RWPE1 (cell line): ENCODE data around the gene DNAJC12.

ENCODE experiments used
- CTCF ChIA-PET: fragments of 350-600 bp; sonication (Branson Sonifier 250); formaldehyde crosslinking; extraction: SDS; loops from one replicate; lab custom pipeline; 2021; lab: Yijun Ruan, JAX
- POLR2A ChIA-PET: fragments of 400-600 bp; formaldehyde crosslinking; extraction: SDS; loops from one replicate; lab custom pipeline; 2020; ENCODE audit warnings: antibody characterized with exemption; ENCODE audit not compliant: low non-redundant PET; lab: Yijun Ruan, JAX
- DNase-seq: peaks from one replicate; pipeline ENCODE4 v3.0.0; 2012; ENCODE audit warnings: low spot score
- H3K27ac ChIP-seq: fragments of 450-650 bp; 2 replicates; pipeline ENCODE4 v1.5.1; 2017
- TF ChIP-seq, protein P1 (sequence below): fragments of 450-650 bp; conservative IDR thresholded peaks from 2 replicates; pipeline ENCODE4 v1.5.1; 2017; ENCODE audit warnings: low read depth, mild to moderate bottlenecking

The DNAJC12 gene

DNA sequence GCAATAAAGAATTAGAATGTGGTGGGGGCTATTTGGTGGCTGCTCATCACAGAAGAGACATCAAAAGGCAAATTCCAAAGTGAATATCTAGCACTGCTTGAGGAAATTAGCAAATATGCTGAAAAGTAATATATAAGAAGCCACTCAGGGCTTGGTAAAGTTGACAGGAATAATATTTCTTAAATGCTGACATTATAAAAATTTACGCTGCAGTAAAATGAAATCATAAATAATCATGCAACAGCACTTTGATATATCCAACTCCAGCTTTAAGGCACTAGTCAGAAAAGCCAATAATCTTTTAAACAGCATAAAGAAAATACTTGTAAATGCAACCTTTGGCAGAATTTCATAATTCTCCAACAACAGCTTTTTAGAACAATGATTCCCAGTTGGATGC is 36.9 kb downstream of the DNAJC12 start:
- TF ChIP-seq, protein P1, sequence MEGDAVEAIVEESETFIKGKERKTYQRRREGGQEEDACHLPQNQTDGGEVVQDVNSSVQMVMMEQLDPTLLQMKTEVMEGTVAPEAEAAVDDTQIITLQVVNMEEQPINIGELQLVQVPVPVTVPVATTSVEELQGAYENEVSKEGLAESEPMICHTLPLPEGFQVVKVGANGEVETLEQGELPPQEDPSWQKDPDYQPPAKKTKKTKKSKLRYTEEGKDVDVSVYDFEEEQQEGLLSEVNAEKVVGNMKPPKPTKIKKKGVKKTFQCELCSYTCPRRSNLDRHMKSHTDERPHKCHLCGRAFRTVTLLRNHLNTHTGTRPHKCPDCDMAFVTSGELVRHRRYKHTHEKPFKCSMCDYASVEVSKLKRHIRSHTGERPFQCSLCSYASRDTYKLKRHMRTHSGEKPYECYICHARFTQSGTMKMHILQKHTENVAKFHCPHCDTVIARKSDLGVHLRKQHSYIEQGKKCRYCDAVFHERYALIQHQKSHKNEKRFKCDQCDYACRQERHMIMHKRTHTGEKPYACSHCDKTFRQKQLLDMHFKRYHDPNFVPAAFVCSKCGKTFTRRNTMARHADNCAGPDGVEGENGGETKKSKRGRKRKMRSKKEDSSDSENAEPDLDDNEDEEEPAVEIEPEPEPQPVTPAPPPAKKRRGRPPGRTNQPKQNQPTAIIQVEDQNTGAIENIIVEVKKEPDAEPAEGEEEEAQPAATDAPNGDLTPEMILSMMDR = no peak
- CTCF ChIA-PET = no interaction called here
- DNase-seq = no peak
- H3K27ac ChIP-seq = no peak overlapping the region
- POLR2A ChIA-PET = no interaction called here

DNA sequence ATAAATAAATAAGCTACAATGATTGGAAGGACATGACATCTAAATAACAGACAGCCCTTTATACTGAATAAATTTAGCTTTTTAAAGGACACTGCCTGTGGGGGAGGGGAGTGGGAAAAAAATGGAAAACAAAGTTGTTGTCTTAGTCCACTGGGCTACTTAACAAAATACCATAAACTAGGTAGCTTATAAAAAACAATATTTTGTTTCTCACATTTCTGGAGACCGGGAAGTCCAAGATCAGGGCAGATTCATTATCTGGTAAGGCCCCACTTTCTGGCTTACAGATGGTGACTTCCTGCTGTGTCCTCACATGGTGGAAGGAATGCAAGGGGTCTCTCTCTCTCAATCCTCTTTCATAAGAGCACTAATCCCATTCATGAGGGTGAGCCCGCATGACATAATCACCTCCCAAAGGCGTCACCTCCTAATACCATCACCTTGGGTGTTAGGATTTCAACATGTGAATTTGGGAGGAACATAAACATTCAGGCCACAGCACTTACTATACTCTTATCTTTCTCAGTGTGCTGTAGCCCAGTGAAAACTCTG is 43.0 kb downstream of the DNAJC12 start:
- no peak overlapping the region for H3K27ac ChIP-seq
- TF ChIP-seq, protein P1 = no peak
- CTCF ChIA-PET = interaction anchor here (0.6 to 1.0 kb wide), 3 partner anchors 97 to 975 kb away, joined by 3 to 4 read pairs (median 4); no protein-coding TSS in a partner anchor
- POLR2A ChIA-PET = no interaction called here
- DNase-seq = no peak

DNA sequence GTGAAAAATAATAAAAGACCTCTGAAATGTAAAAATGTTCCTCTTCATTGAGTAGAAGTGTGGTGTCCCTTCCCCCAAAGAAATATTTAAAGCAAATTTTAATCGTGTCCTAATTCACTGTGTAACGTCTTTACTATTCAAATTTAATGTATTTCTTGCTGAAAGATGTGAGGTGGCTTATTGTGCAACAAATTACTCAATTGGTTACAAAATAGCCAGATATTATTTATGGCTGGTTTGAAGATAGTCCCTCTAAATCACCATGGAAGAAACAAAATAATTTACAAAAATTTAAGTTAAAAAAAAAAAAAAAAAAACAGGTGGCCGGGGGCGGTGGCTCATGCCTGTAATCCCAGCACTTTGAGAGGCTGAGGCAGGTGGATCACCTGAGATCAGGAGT is 43.7 kb downstream of the DNAJC12 start:
- ChIA-PET POLR2A (no interaction called here), CTCF (interaction anchor here (1.0 kb wide), 1 partner anchor 97 kb away, joined by 4 read pairs; no protein-coding TSS in a partner anchor)
- TF ChIP-seq, protein P1 = no peak
- H3K27ac ChIP-seq = no peak overlapping the region
- DNase-seq = no peak

DNA sequence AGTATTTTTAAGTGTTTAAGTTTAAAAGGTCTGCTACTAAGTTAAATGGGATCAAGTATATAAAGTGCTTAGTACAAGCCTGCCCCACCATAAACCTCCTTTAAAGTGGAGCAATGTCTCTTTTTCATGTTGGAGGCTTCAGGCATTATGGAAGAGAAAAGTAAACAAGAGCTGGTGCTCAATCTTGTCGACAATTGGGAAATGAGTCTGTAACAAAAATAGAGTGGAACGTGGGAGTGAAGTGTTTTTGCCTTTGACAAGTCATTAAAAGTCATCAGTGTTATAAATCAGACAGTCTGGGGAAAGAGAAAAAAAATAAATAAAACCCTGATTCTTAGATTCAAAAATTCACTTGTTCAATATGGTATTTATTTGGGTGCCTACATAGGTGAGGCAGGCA is 44.7 kb downstream of the DNAJC12 start:
- CTCF ChIA-PET = no interaction called here

DNA sequence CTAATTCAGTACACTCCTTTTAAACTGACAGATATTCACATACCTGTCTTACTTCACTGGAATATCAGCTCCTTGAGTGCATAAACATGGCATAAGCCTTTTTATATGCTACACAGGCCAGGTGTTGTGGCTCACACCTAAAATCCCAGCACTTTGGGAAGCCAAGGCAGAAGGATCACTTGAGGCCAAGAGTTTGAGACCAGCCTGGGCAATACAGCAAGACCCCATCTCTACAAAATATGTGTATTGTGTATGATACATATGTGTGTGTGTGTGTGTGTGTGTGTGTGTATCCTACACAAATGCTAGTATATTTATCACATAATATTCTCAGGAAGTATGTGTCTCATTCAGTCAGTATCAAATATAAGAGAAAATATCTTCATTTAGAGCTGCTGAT is 45.3 kb downstream of the DNAJC12 start:
- CTCF ChIA-PET = interaction anchor here (0.6 kb wide), 1 partner anchor 65 kb away, joined by 5 read pairs; no protein-coding TSS in a partner anchor
- POLR2A ChIA-PET = no interaction called here
- no peak for DNase-seq
- TF ChIP-seq, protein P1 = no peak
- H3K27ac ChIP-seq = no peak overlapping the region

More for the DNA sequence above, 44.7 kb downstream of the DNAJC12 start:
- TF ChIP-seq, protein P1 = no peak
- POLR2A ChIA-PET = no interaction called here
- no peak for DNase-seq
- H3K27ac ChIP-seq = no peak overlapping the region

DNA sequence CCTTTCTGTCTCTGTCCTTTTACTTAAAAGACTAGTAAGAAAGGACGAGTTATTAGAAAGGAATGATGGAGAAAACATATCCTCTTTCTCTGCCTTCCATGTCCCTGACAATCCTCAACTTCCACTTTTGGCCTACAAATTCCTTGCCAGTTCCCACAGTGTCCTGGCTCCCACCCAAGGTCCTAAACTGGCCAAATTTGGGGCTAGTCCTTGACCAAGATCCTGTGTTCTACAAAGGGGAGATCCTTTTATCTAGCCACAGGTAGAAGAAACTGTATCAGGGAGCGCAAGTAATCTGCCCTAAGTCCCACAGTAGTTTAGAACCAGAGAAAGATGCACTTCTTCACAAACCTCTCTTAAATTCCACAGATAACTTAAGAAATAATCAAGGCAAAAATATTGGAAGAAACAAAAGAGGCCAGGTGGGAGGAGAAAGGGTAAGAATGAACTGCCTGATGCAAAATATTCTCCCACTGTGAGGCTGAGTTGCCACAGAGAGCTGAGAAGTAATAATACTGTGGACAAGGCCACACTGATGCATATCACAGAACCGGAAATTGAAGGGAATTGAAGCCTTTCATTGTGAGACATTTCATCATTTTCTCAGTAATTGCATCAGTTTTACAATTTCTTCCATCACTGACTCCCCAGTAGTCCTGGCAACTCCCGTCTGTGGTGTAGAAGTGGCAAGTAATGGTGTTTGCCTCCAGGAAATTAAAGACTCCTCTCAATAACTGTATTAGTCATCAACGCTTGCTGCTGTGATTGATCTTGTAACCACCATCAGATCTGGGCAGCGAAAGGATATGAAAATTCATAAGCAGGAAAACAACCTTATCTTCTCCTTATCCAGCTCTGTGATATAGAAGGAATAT is 47.2 kb downstream of the DNAJC12 start:
- ChIA-PET POLR2A (no interaction called here), CTCF (interaction anchor here (0.6 kb wide), 1 partner anchor 19 kb away, joined by 3 read pairs; no protein-coding TSS in a partner anchor)
- no peak overlapping the region for H3K27ac ChIP-seq

More for the DNA sequence above, 47.2 kb downstream of the DNAJC12 start:
- peak; percentile 18 for DNase-seq
- TF ChIP-seq, protein P1 = no peak
